ENCODE measurements around the gene SPOCK1.
"Not testable (repeated sequence)": the region's sequence is repeated elsewhere in the genome, so short reads cannot be mapped to it uniquely, and the experiment has no call there.

The SPOCK1 gene

DNA sequence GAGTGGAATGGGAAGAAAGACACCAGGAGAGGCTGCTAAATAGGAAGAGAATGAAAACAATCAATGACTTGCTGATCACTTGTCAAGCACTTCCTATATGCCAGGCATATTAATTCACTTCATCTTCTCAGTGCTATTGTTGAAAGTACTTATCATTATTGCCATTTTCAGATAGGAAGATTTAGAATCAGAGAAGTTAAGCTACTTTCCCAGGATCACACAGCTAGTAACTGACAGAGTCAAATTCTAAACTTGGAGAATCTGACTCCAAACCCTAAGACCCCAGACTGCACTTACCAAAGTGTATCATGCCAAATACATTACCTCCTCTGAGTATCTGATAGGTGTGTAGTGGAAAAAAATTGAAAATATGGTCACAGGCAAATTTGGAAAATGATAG, 236.3 kb downstream of the SPOCK1 start:
- TF ChIP-seq, protein P1, sequence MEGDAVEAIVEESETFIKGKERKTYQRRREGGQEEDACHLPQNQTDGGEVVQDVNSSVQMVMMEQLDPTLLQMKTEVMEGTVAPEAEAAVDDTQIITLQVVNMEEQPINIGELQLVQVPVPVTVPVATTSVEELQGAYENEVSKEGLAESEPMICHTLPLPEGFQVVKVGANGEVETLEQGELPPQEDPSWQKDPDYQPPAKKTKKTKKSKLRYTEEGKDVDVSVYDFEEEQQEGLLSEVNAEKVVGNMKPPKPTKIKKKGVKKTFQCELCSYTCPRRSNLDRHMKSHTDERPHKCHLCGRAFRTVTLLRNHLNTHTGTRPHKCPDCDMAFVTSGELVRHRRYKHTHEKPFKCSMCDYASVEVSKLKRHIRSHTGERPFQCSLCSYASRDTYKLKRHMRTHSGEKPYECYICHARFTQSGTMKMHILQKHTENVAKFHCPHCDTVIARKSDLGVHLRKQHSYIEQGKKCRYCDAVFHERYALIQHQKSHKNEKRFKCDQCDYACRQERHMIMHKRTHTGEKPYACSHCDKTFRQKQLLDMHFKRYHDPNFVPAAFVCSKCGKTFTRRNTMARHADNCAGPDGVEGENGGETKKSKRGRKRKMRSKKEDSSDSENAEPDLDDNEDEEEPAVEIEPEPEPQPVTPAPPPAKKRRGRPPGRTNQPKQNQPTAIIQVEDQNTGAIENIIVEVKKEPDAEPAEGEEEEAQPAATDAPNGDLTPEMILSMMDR (conservative IDR thresholded peaks at IDR 0.05; ENCODE audit: control insufficient read depth, insufficient read depth, low read depth, low read length), result no peak
- no peak for DNase-seq (ENCODE audit: low read depth)
- no peak overlapping the region for H3K4me3 ChIP-seq (ENCODE audit: control insufficient read depth, low read depth, low read length)

DNA sequence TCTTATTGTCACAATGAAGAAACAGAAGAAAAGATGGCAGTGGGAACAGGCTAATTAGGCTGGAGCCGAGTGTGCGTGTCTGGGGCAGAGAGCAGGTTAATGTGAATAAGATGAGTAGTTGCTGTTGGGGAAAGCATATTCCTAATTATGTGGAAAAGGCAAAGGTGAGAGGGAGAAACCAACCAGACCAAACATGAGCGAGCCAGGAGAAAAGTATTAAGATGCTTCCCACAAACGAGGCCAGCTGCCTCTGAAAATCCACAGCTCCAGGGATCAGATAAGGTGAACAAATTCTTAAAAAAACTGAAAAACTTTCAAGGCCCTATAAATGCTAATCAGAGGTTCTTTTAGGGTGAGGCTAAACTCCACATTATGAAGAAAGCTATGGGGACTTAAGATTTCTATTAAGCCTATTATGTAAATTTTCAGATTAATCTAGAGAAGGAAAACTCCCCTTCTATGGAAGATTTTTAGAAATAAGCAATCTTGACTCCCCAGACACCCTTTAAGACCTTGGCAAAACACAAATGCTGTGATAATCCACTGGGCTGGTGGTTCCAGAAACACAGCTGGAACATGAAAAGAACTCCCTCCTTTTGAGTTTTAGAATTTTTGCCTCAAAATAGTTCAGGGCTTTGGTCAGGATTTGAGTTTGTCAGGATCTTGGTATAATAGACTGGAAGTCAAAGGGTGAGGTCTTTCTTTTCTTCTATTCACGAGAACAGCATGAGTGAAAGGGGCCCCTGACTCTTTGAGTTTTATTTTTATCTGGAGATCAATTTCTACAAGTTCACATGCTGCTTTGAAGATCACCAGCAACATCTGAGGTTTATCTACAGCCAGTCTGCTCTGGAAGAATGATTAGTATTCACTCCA, 238.1 kb downstream of the SPOCK1 start:
- TF ChIP-seq, protein P1 (conservative IDR thresholded peaks at IDR 0.05; ENCODE audit: control insufficient read depth, insufficient read depth, low read depth, low read length), result no peak
- no peak overlapping the region for H3K4me3 ChIP-seq (ENCODE audit: control insufficient read depth, low read depth, low read length)
- no peak for DNase-seq (ENCODE audit: low read depth)

DNA sequence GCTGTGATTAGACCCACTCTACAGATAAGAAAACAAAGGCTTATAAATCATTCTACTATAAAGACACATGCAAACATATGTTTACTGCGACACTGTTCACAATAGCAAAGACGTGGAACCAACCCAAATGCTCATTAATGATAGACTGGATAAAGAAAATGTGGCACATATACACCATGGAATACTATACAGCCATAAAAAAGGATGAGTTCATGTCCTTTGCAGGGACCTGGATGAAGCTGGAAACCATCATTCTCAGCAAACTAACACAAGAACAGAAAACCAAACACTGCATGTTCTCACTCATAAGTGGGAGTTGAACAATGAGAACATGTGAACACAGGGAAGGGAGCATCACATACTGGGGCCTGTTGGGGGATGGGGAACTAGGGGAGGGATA, 240.0 kb downstream of the SPOCK1 start:
- H3K4me3 ChIP-seq (ENCODE audit: control insufficient read depth, low read depth, low read length); DNase-seq (ENCODE audit: low read depth): not testable (repeated sequence)

DNA sequence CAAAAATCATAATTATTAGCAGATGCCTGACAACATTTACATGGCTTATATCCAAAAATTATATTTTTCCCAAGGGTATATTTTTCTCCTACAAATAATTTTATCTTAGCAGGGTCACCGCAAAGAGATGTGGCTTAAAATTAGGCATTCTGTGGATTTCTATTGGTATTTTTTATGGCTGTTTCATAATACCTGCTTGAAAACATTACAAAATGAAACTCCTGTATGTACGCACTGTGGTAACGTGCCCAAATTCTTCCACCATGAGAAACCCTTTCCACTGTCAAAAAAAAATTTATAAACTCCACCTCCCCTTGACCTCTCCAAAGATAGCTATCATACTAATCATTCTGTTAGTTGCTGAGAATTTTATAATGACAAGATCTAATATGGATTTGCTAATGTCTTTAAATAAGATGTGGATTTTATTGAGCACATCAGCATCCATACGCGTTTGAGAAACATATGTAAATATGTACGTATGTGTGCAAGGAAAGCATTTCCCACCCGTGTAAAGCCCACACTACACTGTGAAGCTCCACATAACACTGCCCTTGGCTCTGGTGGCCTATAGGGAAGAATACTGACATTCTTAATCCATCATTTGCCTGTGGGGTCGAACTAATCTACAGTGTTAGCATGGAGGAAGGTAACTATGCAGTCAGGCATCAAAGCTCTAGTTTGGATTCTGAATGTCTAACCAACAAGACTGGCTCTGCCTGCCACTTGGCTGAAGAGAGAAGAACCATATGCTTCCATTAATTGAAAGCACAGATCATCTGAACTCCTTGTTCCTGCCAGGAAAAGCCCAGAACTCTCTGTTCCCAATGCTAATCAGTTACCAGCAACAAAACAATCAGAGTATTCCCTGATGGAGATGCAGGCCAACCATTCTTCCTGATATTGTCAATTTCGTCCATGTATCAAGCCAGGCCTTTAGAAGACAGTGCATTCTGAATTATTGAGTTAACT, 244.7 kb downstream of the SPOCK1 start:
- TF ChIP-seq, protein P1 (conservative IDR thresholded peaks at IDR 0.05; ENCODE audit: control insufficient read depth, insufficient read depth, low read depth, low read length), result no peak

DNA sequence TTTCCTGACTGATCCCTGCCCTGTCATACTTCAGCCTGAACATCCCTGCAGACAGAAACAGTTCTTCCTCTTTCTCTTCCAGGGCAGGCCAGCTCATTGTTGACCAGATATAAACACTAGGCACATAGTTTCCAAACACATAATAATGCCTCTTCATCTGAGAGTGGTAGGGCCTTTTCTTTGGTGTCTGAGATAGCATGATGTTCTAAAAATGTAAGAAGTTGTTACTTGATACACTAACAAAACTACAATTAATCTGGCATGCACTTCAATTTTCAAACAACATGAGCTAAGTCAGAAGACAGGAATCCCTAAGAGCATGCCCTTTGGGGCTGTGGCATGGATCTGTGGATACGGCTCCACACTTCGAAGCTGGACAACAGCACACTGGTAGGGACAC, 246.6 kb downstream of the SPOCK1 start:
- no peak overlapping the region for H3K4me3 ChIP-seq (ENCODE audit: control insufficient read depth, low read depth, low read length)
- TF ChIP-seq, protein P1 (conservative IDR thresholded peaks at IDR 0.05; ENCODE audit: control insufficient read depth, insufficient read depth, low read depth, low read length), result no peak
- DNase-seq (ENCODE audit: low read depth), result peak; percentile 39

More for the DNA sequence above, 244.7 kb downstream of the SPOCK1 start:
- no peak overlapping the region for H3K4me3 ChIP-seq (ENCODE audit: control insufficient read depth, low read depth, low read length)
- peak; percentile 94 for DNase-seq (ENCODE audit: low read depth)

DNA sequence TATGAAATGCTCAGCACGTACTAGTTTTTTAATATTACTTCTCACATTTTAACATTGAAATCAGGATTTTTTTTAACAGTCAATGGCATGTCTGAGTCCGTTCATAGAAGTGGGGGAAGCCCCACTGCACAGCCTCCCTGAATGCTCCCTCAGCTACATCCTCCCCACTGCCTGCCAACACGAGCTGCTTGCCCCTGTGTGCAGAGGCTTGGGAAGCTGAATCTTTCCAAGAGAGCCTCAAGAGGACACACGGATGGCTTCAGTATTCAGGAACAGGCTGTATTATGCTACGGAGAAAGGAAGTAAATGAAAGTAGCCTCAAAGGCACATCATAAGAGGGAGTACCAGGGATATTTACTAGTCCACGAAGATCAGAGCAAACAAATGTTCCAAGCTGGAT, 248.7 kb downstream of the SPOCK1 start:
- no peak overlapping the region for H3K4me3 ChIP-seq (ENCODE audit: control insufficient read depth, low read depth, low read length)
- no peak for DNase-seq (ENCODE audit: low read depth)
- TF ChIP-seq, protein P1 (conservative IDR thresholded peaks at IDR 0.05; ENCODE audit: control insufficient read depth, insufficient read depth, low read depth, low read length), result no peak

DNA sequence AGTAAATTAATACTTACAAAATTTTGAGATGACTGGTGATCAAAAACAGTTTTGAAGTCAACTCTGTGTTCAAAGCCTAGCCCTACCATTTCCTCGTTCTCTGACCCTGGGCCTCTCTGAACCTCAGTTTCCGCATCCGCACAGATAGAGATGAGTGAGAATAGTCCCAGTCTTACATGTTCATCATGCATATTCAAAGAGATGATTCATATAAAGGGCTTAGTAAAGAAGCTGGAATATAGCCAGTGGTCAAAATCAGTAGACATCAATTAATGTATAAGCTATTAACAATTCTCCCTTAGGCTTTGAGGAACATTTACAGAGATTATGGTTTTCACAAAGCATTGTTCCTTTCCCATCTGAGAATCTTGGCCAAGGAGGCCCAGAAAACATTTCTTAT, 250.6 kb downstream of the SPOCK1 start:
- TF ChIP-seq, protein P1 (conservative IDR thresholded peaks at IDR 0.05; ENCODE audit: control insufficient read depth, insufficient read depth, low read depth, low read length), result no peak
- peak; percentile 29 for DNase-seq (ENCODE audit: low read depth)
- H3K4me3 ChIP-seq (ENCODE audit: control insufficient read depth, low read depth, low read length), result no peak overlapping the region

Measured in fibroblast of mammary gland (primary cell).